ENCODE results near the gene RGS17.
"Not testable (repeated sequence)": the region's sequence is repeated elsewhere in the genome, so short reads cannot be mapped to it uniquely, and the experiment has no call there.

The RGS17 gene

GRCh38 chr6:153125032-153125431, 6.0 kb downstream of the RGS17 start:
- no peak for DNase-seq (ENCODE audit: low spot score)

GRCh38 chr6:153123801-153124200, 7.3 kb downstream of the RGS17 start:
- DNase-seq (ENCODE audit: low spot score): no peak

GRCh38 chr6:153121311-153121710, 9.8 kb downstream of the RGS17 start:
- no peak for DNase-seq (ENCODE audit: low spot score)

- DNase-seq (ENCODE audit: low spot score): no peak
These were observed 12.8 kb downstream of the RGS17 start for GRCh38 chr6:153117986-153118879.

- DNase-seq (ENCODE audit: low spot score): not testable (repeated sequence)
These were observed 20.0 kb downstream of the RGS17 start for GRCh38 chr6:153111082-153111481.

- DNase-seq (ENCODE audit: low spot score): not testable (repeated sequence)
These were observed 20.5 kb downstream of the RGS17 start for GRCh38 chr6:153110612-153111011.

GRCh38 chr6:153108315-153108714, 22.8 kb downstream of the RGS17 start:
- no peak for DNase-seq (ENCODE audit: low spot score)

GRCh38 chr6:153106021-153106420, 25.1 kb downstream of the RGS17 start:
- no peak for DNase-seq (ENCODE audit: low spot score)

- no peak for DNase-seq (ENCODE audit: low spot score)
These were observed 26.9 kb downstream of the RGS17 start for GRCh38 chr6:153104220-153104619.

GRCh38 chr6:153103319-153103655, 27.8 kb downstream of the RGS17 start:
- no peak for DNase-seq (ENCODE audit: low spot score)

GRCh38 chr6:153102605-153103318, 28.3 kb downstream of the RGS17 start:
- no peak for DNase-seq (ENCODE audit: low spot score)

- no peak for DNase-seq (ENCODE audit: low spot score)
These were observed 29.6 kb downstream of the RGS17 start for GRCh38 chr6:153101461-153101860.

GRCh38 chr6:153099636-153100035, 31.4 kb downstream of the RGS17 start:
- no peak for DNase-seq (ENCODE audit: low spot score)

- no peak for DNase-seq (ENCODE audit: low spot score)
These were observed 34.3 kb downstream of the RGS17 start for GRCh38 chr6:153096792-153097191.

GRCh38 chr6:153096031-153096430, 35.1 kb downstream of the RGS17 start:
- no peak for DNase-seq (ENCODE audit: low spot score)

- DNase-seq (ENCODE audit: low spot score): no peak
These were observed 38.7 kb downstream of the RGS17 start for GRCh38 chr6:153092082-153093013.

GRCh38 chr6:153090241-153090930, 40.7 kb downstream of the RGS17 start:
- peak; percentile 43 for DNase-seq (ENCODE audit: low spot score)

- no peak for DNase-seq (ENCODE audit: low spot score)
These were observed 42.3 kb downstream of the RGS17 start for GRCh38 chr6:153088796-153089195.

GRCh38 chr6:153087436-153087835, 43.6 kb downstream of the RGS17 start:
- DNase-seq (ENCODE audit: low spot score): no peak

GRCh38 chr6:153086225-153086990, 44.7 kb downstream of the RGS17 start:
- no peak for DNase-seq (ENCODE audit: low spot score)

GRCh38 chr6:153085239-153085638, 45.8 kb downstream of the RGS17 start:
- no peak for DNase-seq (ENCODE audit: low spot score)

Data from pons (tissue), 1 donor.